Panc1 (cell line): ENCODE measurements around the gene ADAMTS7.

ENCODE experiments used
- CTCF ChIP-seq: fragments of 450-650 bp; IDR thresholded peaks from 2 replicates; pipeline ENCODE4 v1.5.1; 2017; ENCODE audit warnings: mild to moderate bottlenecking
- SIN3A ChIP-seq: IDR thresholded peaks from 2 replicates; pipeline ENCODE4 v1.6.1; 2012; ENCODE audit warnings: low read depth, mild to moderate bottlenecking, low read length, moderate library complexity, borderline replicate concordance; ENCODE audit not compliant: insufficient read depth

GRCh38 chr15:78740904-78741274 lies 70.4 kb downstream of the ADAMTS7 start:
- TF ChIP-seq CTCF (no peak), SIN3A (no peak)
